WTC11 (cell line): ENCODE results near the gene SLC37A1. TPM values are rescaled to one million over a fixed set of nuclear protein-coding genes. Genes with fewer than 3 reads are reported as not detected.

Experiments used
- ATAC-seq: fragments of 200-7000 bp; cut with Tn5 transposase; 2 replicates; pipeline ENCODE4 v1.10.0; 2021; ENCODE audit warnings: mild to moderate bottlenecking, moderate library complexity
- CTCF ChIA-PET: fragments of 300-600 bp; sonication (Branson Sonifier 250); formaldehyde crosslinking; loops from one replicate; lab custom pipeline; 2021; ENCODE audit warnings: antibody characterized with exemption; lab: Charles Lee
- POLR2A ChIA-PET: fragments of 350-600 bp; sonication (Branson Sonifier 250); formaldehyde crosslinking; loops from one replicate; lab custom pipeline; 2021; ENCODE audit warnings: antibody characterized with exemption; lab: Charles Lee
- DNase-seq: peaks from one replicate; pipeline ENCODE4 v3.0.0; 2021; ENCODE audit warnings: low spot score
- H3K27ac Mint-ChIP-seq: 2 replicates; pipeline ENCODE4 v1.8.0; 2021; ENCODE audit warnings: mixed read lengths
- H3K27me3 Mint-ChIP-seq: 2 replicates; pipeline ENCODE4 v1.8.0; 2021; ENCODE audit warnings: low read depth, mild to moderate bottlenecking, moderate library complexity, mixed read lengths
- H3K36me3 Mint-ChIP-seq: 2 replicates; pipeline ENCODE4 v1.8.0; 2021; ENCODE audit warnings: mixed read lengths
- H3K4me1 Mint-ChIP-seq: 2 replicates; pipeline ENCODE4 v1.8.0; 2022; ENCODE audit warnings: mixed read lengths
- H3K4me3 Mint-ChIP-seq: 2 replicates; pipeline ENCODE4 v1.8.0; 2021; ENCODE audit warnings: mild to moderate bottlenecking, moderate library complexity, mixed read lengths
- H3K9me3 Mint-ChIP-seq: 2 replicates; pipeline ENCODE4 v1.8.0; 2021; ENCODE audit warnings: mixed read lengths
- ATF2 ChIP-seq: sonication (generic); formaldehyde crosslinking; IDR thresholded peaks from 2 replicates; pipeline ENCODE4 v1.8.1; 2022; ENCODE audit warnings: low read depth, missing genetic modification reagents, borderline replicate concordance
- ATF6 ChIP-seq: sonication (generic); formaldehyde crosslinking; IDR thresholded peaks from 2 replicates; pipeline ENCODE4 v1.8.1; 2023; ENCODE audit warnings: mild to moderate bottlenecking, missing genetic modification reagents
- CREM ChIP-seq: sonication (generic); formaldehyde crosslinking; IDR thresholded peaks from 2 replicates; pipeline ENCODE4 v1.8.1; 2022; ENCODE audit warnings: mild to moderate bottlenecking, missing genetic modification reagents, moderate library complexity
- ELF4 ChIP-seq: sonication (generic); formaldehyde crosslinking; IDR thresholded peaks from 2 replicates; pipeline ENCODE4 v1.8.1; 2022; ENCODE audit warnings: low read depth, mild to moderate bottlenecking, moderate library complexity, missing genetic modification reagents
- FOXK1 ChIP-seq: sonication (generic); formaldehyde crosslinking; IDR thresholded peaks from 2 replicates; pipeline ENCODE4 v1.8.0; 2022; ENCODE audit warnings: mild to moderate bottlenecking, moderate library complexity, missing genetic modification reagents
- NR2C2 ChIP-seq: sonication (generic); formaldehyde crosslinking; IDR thresholded peaks from 2 replicates; pipeline ENCODE4 v1.8.0; 2022; ENCODE audit warnings: mild to moderate bottlenecking, missing genetic modification reagents
- SMAD4 ChIP-seq: sonication (generic); formaldehyde crosslinking; IDR thresholded peaks from 2 replicates; pipeline ENCODE4 v1.8.0; 2022; ENCODE audit warnings: mild to moderate bottlenecking, missing genetic modification reagents
- SOX15 ChIP-seq: fragments of 250-450 bp; sonication (Bioruptor Pico); IDR thresholded peaks from 2 replicates; pipeline ENCODE4 v1.9.0; 2021; ENCODE audit warnings: mild to moderate bottlenecking
- TCF7 ChIP-seq: sonication (generic); formaldehyde crosslinking; IDR thresholded peaks from 2 replicates; pipeline ENCODE4 v1.8.0; 2022; ENCODE audit warnings: mild to moderate bottlenecking, low read depth, missing genetic modification reagents, moderate library complexity
- ZNF138 ChIP-seq: sonication (generic); formaldehyde crosslinking; conservative IDR thresholded peaks from 2 replicates; pipeline ENCODE4 v1.8.1; 2022; ENCODE audit warnings: mild to moderate bottlenecking, moderate library complexity, missing genetic modification reagents
- ZNF232 ChIP-seq: sonication (generic); formaldehyde crosslinking; IDR thresholded peaks from 2 replicates; pipeline ENCODE4 v1.8.0; 2022; ENCODE audit warnings: mild to moderate bottlenecking, missing genetic modification reagents
- ZNF281 ChIP-seq: sonication (generic); formaldehyde crosslinking; IDR thresholded peaks from 2 replicates; pipeline ENCODE4 v1.8.0; 2023; ENCODE audit warnings: mild to moderate bottlenecking, missing genetic modification reagents
- ZNF532 ChIP-seq: fragments of 250-450 bp; sonication (Bioruptor Pico); IDR thresholded peaks from 2 replicates; pipeline ENCODE4 v1.9.0; 2021; ENCODE audit warnings: mild to moderate bottlenecking, borderline replicate concordance
- total RNA-seq: library from RNA; stranded (reverse); gene quantifications from 3 replicates; pipeline ENCODE4 v1.2.3, GENCODE V29; 2021
- TF ChIP-seq, protein P1 (sequence below): sonication (generic); formaldehyde crosslinking; IDR thresholded peaks from 2 replicates; pipeline ENCODE4 v1.8.0; 2022; ENCODE audit warnings: missing genetic modification reagents

Gene SLC37A1
- total RNA-seq, 1 experiment from 2014 or later, result 22.7 TPM

- TF ChIP-seq SMAD4 (no peak), NR2C2 (CRISPR knock-in tag) (no peak), ATF2 (CRISPR knock-in tag) (no peak), SOX15 (no peak), ZNF532 (CRISPR knock-in tag) (no peak), TCF7 (CRISPR knock-in tag) (no peak)
- TF ChIP-seq, all 79 proteins: peak for 0
These were observed 4.4 kb upstream of the SLC37A1 start (continued) for GRCh38 chr21:42509244-42509643.

GRCh38 chr21:42512346-42513034 lies 1.2 kb upstream of the SLC37A1 start:
- Mint-ChIP-seq H3K27ac (peak overlapping the region; percentile 62), H3K4me1 (peaks cover 37% of the 10 kb centered on the region), H3K27me3 (peaks cover 19% of the 10 kb centered on the region), H3K9me3 (no peaks in the 10 kb centered on the region), H3K36me3 (no peaks in the 10 kb centered on the region), H3K4me3 (peak overlapping the region; percentile 71; the same call in 1 of the 2 replicates)
- CTCF ChIA-PET, result interaction anchor here (0.6 to 1.5 kb wide), 5 partner anchors 27 to 202 kb away, joined by 3 to 6 read pairs (median 3); no protein-coding TSS in a partner anchor
- POLR2A ChIA-PET, result no interaction called here
- DNase-seq (no peak), ATAC-seq (no peak)
- TF ChIP-seq ATF6 (CRISPR knock-in tag) (no peak), CREM (CRISPR knock-in tag) (no peak), FOXK1 (CRISPR knock-in tag) (no peak), ZNF281 (CRISPR knock-in tag) (no peak), ZNF232 (CRISPR knock-in tag) (no peak), ZNF138 (CRISPR knock-in tag) (no peak), ZNF532 (CRISPR knock-in tag) (no peak), ELF4 (no peak)
- TF ChIP-seq, protein P1, sequence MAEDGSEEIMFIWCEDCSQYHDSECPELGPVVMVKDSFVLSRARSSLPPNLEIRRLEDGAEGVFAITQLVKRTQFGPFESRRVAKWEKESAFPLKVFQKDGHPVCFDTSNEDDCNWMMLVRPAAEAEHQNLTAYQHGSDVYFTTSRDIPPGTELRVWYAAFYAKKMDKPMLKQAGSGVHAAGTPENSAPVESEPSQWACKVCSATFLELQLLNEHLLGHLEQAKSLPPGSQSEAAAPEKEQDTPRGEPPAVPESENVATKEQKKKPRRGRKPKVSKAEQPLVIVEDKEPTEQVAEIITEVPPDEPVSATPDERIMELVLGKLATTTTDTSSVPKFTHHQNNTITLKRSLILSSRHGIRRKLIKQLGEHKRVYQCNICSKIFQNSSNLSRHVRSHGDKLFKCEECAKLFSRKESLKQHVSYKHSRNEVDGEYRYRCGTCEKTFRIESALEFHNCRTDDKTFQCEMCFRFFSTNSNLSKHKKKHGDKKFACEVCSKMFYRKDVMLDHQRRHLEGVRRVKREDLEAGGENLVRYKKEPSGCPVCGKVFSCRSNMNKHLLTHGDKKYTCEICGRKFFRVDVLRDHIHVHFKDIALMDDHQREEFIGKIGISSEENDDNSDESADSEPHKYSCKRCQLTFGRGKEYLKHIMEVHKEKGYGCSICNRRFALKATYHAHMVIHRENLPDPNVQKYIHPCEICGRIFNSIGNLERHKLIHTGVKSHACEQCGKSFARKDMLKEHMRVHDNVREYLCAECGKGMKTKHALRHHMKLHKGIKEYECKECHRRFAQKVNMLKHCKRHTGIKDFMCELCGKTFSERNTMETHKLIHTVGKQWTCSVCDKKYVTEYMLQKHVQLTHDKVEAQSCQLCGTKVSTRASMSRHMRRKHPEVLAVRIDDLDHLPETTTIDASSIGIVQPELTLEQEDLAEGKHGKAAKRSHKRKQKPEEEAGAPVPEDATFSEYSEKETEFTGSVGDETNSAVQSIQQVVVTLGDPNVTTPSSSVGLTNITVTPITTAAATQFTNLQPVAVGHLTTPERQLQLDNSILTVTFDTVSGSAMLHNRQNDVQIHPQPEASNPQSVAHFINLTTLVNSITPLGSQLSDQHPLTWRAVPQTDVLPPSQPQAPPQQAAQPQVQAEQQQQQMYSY, result 0 out of 2 replicates have a peak, but pooled peaks have one; percentile 18
